NCI-H69 (cell line): ENCODE results near the gene NELFA.

Experiments used
- DNase-seq: peaks from one replicate; lab custom pipeline; 2025; lab: John Stamatoyannopoulos, UW

Gene NELFA

GRCh38 chr4:2008921-2009650 is at the start of gene NELFA:
TSS of gene NELFA (minus strand) at chr4:2008974. CDS start at chr4:2008959, 15 bp downstream.
- peak; percentile 93 for DNase-seq

DNA sequence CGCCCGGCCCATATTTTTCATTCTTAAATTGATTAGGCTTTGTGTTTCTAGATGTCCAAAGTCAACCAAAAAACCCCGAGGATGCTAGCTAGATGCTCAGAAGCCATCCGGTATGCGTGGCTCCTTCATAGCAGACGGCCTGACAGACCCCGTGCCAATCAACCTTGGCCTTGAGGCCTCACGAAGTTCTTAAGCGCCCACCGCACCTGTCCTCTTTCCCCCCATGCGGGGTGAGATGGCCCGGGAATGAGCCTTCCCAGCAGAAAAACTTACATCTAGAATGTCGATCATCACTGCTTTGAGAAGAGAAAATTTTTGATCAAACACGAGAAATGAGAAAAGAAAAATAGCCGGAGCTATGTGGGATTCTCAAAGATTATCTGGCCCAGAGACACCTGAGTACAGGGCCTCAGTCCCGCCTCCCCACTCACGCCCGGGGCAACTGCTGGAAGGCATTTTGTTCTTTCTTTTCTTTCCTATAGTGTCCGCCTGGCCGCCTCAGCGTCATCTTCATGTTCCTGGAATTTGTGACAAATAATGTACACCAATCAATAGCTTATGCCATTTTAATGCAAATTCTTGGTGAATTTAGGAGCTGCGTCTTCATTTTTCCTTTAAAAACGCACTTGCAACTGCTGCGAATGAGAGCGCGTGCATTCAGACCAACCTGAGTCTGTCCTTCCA is 48.8 kb upstream of the NELFA start:
- DNase-seq, result no peak

DNA sequence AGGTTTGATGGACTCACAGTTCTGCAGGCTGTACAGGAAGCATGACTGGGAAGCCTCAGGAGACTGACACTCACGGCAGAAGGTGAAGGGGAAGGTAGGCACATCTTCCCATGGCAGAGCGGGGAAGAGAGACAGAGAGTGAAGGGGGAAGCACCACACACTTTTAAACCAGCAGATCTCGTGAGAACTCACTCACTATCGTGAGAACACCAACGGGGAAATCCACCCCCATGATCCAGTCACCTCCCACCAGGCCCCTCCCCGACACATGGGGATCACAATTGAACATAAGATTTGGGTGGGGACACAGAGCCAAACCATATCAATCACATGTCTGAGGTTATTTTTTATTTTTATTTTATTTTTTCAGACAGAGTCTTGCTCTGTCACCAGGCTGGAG is 45.4 kb upstream of the NELFA start:
- no peak for DNase-seq

GRCh38 chr4:2051086-2051485 is 42.3 kb upstream of the NELFA start:
- no peak for DNase-seq

DNA sequence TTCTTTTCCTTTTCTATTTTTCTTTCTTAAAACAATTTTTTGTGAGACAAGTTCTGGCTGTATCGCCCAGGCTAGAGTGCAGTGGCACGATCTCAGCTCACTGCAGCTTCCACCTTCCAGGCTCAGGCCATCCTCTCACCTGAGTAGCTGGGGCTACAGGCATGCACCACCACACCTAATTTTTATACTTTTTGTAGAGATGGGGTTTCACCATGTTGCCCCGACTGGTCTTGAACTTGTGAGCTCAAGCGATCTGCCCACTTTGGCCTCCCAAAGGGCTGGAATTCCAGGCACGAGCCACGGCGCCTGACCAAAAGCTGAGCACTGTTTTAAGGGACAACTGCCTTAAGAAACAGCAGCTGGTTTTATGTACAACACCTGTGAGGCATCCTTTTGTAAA is 41.0 kb upstream of the NELFA start:
- DNase-seq, result no peak

GRCh38 chr4:2049381-2049780 is 40.6 kb upstream of the NELFA start:
- no peak for DNase-seq

GRCh38 chr4:2048831-2049230 is 40.1 kb upstream of the NELFA start:
- DNase-seq, result no peak

DNA sequence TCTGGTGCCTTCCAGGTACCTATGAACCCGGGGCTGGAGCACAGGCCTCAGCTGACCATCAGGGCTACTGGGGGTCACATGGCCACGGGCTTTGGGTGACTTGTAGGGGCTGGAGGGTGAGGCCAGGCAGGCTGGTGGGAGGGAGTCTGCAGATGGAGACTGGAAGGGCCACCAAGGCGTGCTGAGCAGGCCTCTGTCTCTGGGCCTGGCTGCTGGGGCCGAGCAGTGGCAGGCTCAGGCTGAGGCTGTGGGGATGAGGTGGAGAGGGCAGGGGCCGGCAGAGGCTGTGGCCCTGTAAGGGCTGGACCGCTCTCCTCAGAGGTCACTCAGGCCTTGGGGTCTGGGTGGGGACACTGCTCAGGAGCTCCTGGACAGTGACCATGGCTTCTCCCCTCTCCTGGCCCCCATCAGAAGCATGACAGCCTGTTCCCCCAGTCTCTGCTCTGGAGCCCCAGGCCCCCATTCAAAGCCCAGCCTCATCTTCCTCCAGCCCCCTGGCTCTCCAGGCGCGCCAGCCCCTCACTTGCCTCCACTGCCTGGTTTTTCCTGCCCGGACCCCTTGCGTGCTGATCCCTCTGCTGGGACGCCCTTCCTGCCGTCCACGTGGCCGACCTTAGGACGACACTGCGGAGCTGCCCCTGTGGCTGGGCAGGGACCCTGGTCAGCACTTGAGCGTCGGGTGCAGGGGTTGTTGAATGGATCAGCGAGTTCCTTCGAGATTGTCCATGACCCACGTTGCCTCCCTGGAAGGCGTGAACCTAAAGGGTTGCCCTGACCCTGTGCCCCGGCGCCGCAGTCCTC is 39.2 kb upstream of the NELFA start:
- no peak for DNase-seq

GRCh38 chr4:2047031-2047660 is 38.4 kb upstream of the NELFA start:
- DNase-seq, result no peak

GRCh38 chr4:2046031-2046961 is 37.5 kb upstream of the NELFA start:
- peak; percentile 4 for DNase-seq

- no peak for DNase-seq
These were observed 36.8 kb upstream of the NELFA start for GRCh38 chr4:2045518-2045951.

- no peak for DNase-seq
These were observed 36.1 kb upstream of the NELFA start for GRCh38 chr4:2044542-2045517.

- DNase-seq, result no peak
These were observed 35.3 kb upstream of the NELFA start for GRCh38 chr4:2044119-2044485.

- no peak for DNase-seq
These were observed 34.8 kb upstream of the NELFA start for GRCh38 chr4:2043396-2044118.

GRCh38 chr4:2042947-2043395 is 34.2 kb upstream of the NELFA start:
- no peak for DNase-seq

GRCh38 chr4:2042204-2042946 is 33.6 kb upstream of the NELFA start:
- DNase-seq, result peak; percentile 34

- DNase-seq, result peak; percentile 80
These were observed 32.7 kb upstream of the NELFA start for GRCh38 chr4:2041239-2042130.
